GM12872 (cell line): ENCODE results near the gene PLPP4.

Experiments
- TF ChIP-seq, protein P1 (sequence below): IDR thresholded peaks from 3 replicates; pipeline ENCODE4 v1.5.1; 2011; ENCODE audit warnings: low read depth, mild to moderate bottlenecking, low read length, moderate library complexity; ENCODE audit not compliant: insufficient read depth

PLPP4 gene

DNA sequence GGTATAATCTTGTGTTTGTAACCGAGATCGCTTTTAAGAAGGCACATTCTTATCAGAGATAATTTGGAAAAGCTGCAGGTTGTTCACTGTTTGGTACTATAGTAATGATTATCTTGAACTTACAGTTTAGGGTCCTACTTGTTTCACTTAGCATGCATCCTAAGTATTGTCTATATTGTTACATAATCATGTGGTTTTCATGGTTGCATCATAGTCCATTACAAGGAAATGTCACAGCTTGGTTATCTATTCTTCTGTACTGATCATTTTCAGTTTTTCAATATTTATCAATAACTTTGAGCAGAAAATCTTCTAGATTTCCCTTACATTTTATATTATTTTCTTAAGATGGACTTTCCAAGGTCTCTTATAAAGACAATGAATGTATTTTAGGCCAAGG, 116.3 kb downstream of the PLPP4 start:
- TF ChIP-seq, protein P1, sequence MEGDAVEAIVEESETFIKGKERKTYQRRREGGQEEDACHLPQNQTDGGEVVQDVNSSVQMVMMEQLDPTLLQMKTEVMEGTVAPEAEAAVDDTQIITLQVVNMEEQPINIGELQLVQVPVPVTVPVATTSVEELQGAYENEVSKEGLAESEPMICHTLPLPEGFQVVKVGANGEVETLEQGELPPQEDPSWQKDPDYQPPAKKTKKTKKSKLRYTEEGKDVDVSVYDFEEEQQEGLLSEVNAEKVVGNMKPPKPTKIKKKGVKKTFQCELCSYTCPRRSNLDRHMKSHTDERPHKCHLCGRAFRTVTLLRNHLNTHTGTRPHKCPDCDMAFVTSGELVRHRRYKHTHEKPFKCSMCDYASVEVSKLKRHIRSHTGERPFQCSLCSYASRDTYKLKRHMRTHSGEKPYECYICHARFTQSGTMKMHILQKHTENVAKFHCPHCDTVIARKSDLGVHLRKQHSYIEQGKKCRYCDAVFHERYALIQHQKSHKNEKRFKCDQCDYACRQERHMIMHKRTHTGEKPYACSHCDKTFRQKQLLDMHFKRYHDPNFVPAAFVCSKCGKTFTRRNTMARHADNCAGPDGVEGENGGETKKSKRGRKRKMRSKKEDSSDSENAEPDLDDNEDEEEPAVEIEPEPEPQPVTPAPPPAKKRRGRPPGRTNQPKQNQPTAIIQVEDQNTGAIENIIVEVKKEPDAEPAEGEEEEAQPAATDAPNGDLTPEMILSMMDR: no peak

DNA sequence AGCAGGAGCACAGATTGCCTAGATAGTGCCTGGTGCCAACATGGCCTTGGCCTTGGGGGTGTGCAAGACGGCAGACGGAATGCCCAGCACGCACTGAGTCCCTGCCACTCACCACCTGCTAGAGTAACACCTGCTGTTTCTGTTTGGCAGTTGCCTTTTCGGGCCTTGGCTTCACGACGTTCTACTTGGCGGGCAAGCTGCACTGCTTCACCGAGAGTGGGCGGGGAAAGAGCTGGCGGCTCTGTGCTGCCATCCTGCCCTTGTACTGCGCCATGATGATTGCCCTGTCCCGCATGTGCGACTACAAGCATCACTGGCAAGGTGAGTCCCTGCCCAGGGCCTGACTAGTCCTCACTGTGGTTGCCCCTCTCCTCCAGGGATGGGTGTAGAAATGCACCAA, 118.0 kb downstream of the PLPP4 start:
- TF ChIP-seq, protein P1: no peak

DNA sequence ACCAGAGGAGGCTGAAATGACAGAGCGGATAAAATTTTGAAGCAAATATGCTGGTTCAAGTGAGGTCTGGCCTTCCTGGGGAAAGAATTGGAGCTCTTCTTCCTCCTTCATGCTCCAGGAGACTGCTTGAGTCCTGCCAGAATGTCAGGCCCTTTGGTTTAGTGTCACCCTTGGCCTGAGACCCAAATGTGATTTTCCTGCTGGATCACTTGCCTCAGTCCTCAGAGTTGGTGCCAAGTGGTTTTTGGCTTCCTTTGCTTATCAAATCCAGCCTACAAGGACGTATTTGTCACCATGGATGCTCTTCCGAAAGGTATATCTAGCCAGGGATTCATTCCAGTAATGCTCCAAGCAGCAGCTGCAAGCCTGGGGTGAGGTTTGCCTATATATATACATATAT, 118.4 kb downstream of the PLPP4 start:
- TF ChIP-seq, protein P1: no peak

DNA sequence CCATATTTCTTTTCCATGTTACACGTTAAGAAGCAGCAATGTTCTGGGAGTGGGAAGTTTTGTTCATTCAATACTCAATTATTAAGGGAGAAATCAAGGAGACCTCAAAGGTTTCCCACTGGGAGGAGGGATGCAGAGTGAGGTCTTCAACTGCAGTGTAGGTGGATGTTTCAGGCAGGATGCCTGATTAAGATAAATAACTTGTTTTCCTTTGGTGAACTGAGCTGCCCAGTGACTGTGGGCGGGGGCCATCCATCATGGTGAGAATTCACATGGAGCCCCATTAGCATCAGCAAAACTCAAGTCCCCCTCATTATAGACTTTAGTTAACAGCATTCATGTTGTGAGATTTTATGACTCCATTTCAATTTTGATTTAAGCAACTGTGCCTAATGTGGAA, 121.1 kb downstream of the PLPP4 start:
- TF ChIP-seq, protein P1: no peak

DNA sequence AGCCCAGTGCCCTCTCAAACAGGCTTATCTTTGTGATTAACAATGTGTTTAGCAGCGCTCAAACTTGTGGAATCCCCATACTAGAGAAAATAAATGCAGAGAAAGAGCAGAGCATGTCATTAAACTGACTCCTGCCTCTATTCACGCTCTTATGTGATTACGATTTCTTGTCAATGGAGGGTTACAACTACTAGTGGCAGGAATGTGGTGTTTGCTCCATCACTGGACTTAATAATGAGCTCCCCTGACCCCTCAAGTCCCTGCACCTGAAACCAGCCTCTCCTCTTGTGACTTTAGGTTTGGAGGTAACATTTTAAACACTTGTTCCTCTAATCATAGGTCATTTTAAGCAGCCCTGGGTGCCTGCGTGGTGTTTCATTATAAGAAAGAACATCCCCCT, 121.9 kb downstream of the PLPP4 start:
- TF ChIP-seq, protein P1: no peak

DNA sequence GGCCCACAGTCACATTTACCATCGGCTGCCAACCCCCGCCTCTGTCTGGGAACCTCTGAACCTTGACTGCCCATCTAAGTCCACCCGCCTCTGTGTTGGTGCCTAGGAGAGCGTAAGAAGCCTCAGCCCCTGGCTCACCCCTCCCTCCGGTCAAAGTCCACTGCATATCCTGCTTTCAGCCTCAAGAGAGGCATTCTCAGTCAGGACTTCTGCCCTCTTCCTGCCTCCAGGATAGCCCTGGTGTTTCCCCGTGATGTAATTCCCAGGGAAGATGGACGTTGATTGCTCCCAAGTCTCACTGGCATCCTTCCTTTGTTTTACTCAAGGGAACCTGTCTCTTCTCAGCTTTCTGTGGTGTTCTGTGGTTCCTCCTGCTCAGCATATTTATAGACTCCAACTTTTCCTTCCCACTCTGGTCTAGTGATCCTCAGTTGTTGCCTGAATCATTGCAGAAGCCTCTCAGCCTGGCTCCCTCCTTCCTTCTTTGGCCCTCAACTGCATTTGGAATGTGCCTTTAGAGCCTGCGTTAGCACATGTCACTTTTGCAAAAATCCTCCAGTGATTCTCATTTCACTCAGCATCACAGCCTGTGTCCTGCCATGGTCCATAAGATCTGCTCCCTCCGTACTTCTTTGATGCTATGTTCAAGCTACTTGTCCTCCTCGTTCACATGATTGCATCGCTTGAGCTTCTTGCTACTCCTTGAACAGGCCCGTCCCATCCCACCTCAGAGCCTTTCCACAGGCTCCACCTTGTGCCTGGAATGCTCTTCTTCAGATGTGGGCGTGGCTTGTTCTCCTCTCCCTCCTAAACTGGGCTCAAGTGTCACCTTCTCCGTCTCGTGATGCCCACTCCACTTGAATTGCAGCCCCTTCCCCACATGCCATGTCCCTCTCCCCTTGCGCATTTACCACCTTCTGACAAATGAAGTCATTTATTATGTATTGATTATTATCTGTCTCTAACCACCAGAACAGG, 124.2 kb downstream of the PLPP4 start:
- TF ChIP-seq, protein P1: no peak

DNA sequence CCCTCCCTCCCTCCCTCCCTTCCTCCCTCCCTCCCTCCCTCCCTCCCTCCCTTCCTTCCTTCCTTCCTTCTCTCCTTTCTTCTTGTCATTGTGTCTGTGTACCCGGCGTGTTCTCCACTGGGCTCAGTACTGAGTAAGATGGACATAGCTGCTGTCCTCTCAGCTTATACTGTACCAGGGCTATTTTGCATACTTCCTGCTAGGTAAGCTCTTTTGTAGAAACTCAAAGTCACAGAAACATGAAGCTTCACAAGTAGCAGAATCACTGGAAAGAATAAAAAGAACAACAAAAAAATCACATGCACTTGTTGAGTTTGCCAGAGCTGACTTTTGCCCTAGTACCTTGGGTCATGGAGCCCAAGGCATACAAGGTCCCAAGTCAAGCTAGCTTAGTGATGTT, 125.7 kb downstream of the PLPP4 start:
- TF ChIP-seq, protein P1: no peak
